Osteocyte (in vitro differentiated cells): Measurements from ENCODE around the gene RRP1. TPM values are rescaled to one million over a fixed set of nuclear protein-coding genes. Genes with fewer than 3 reads are reported as not detected.

Experiments
- DNase-seq: peaks from one replicate; pipeline ENCODE4 v3.0.0; 2021; ENCODE audit warnings: mixed read lengths; ENCODE audit not compliant: unreplicated experiment; ENCODE audit errors: extremely low spot score
- H3K27ac Mint-ChIP-seq: one replicate; pipeline ENCODE4 v1.8.0; 2021; ENCODE audit warnings: mild to moderate bottlenecking, mixed read lengths; ENCODE audit not compliant: unreplicated experiment
- H3K27me3 Mint-ChIP-seq: one replicate; pipeline ENCODE4 v1.8.0; 2021; ENCODE audit warnings: mixed read lengths; ENCODE audit not compliant: unreplicated experiment
- H3K36me3 Mint-ChIP-seq: one replicate; pipeline ENCODE4 v1.8.0; 2021; ENCODE audit warnings: mixed read lengths; ENCODE audit not compliant: unreplicated experiment
- H3K4me1 Mint-ChIP-seq: one replicate; pipeline ENCODE4 v1.8.0; 2021; ENCODE audit warnings: mixed read lengths; ENCODE audit not compliant: unreplicated experiment
- H3K4me3 Mint-ChIP-seq: one replicate; pipeline ENCODE4 v1.8.0; 2021; ENCODE audit warnings: mild to moderate bottlenecking, moderate library complexity, mixed read lengths; ENCODE audit not compliant: unreplicated experiment
- H3K9me3 Mint-ChIP-seq: one replicate; pipeline ENCODE4 v1.8.0; 2021; ENCODE audit warnings: mixed read lengths; ENCODE audit not compliant: unreplicated experiment
- CTCF ChIP-seq: fragments of 200-600 bp; sonication (generic); IDR thresholded peaks from 2 replicates; pipeline ENCODE4 v1.5.0; 2021; ENCODE audit warnings: antibody characterized with exemption, mild to moderate bottlenecking, moderate library complexity
- total RNA-seq: library from RNA; stranded (reverse); gene quantifications from 2 replicates; pipeline ENCODE4 v1.2.1, GENCODE V29; 2021

The RRP1 gene
- total RNA-seq, 1 donor from 2014 or later = 22.8 TPM

GRCh38 chr21:43815107-43815613, 25.8 kb downstream of the RRP1 start:
- Mint-ChIP-seq H3K27ac (no peak overlapping the region), H3K9me3 (peaks cover 7% of the 10 kb centered on the region), H3K4me1 (peaks cover 9% of the 10 kb centered on the region), H3K27me3 (no peaks in the 10 kb centered on the region), H3K4me3 (no peak overlapping the region), H3K36me3 (no peaks in the 10 kb centered on the region)
- no peak for TF ChIP-seq CTCF
- DNase-seq = no peak

GRCh38 chr21:43815991-43816390, 26.6 kb downstream of the RRP1 start:
- no peak overlapping the region for H3K4me3 Mint-ChIP-seq
- no peaks in the 10 kb centered on the region for H3K27me3 Mint-ChIP-seq
- TF ChIP-seq CTCF = no peak
- peaks cover 4% of the 10 kb centered on the region for H3K4me1 Mint-ChIP-seq
- DNase-seq = no peak
- H3K27ac Mint-ChIP-seq = no peak overlapping the region
- peaks cover 7% of the 10 kb centered on the region for H3K9me3 Mint-ChIP-seq
- H3K36me3 Mint-ChIP-seq = no peaks in the 10 kb centered on the region

GRCh38 chr21:43816611-43817071, 27.3 kb downstream of the RRP1 start:
- TF ChIP-seq CTCF = no peak
- Mint-ChIP-seq H3K27me3 (no peaks in the 10 kb centered on the region), H3K4me1 (peaks cover 4% of the 10 kb centered on the region), H3K27ac (no peak overlapping the region), H3K9me3 (peaks cover 7% of the 10 kb centered on the region), H3K36me3 (no peaks in the 10 kb centered on the region), H3K4me3 (no peak overlapping the region)
- no peak for DNase-seq

- peaks cover 7% of the 10 kb centered on the region for H3K9me3 Mint-ChIP-seq
- H3K4me3 Mint-ChIP-seq = no peak overlapping the region
- no peak for DNase-seq
- TF ChIP-seq CTCF = no peak
- no peak overlapping the region for H3K27ac Mint-ChIP-seq
- peaks cover 4% of the 10 kb centered on the region for H3K4me1 Mint-ChIP-seq
- H3K36me3 Mint-ChIP-seq = no peaks in the 10 kb centered on the region
- H3K27me3 Mint-ChIP-seq = no peaks in the 10 kb centered on the region
Observed at GRCh38 chr21:43817157-43818086, 28.0 kb downstream of the RRP1 start.

GRCh38 chr21:43818685-43819084, 29.3 kb downstream of the RRP1 start:
- Mint-ChIP-seq H3K4me3 (no peak overlapping the region), H3K9me3 (peaks cover 7% of the 10 kb centered on the region), H3K27ac (no peak overlapping the region), H3K27me3 (no peaks in the 10 kb centered on the region), H3K4me1 (peaks cover 2% of the 10 kb centered on the region), H3K36me3 (no peaks in the 10 kb centered on the region)
- TF ChIP-seq CTCF = no peak
- no peak for DNase-seq
